ENCODE data around the gene PARD3.

The PARD3 gene

GRCh38 chr10:34178756-34179155 lies 636.3 kb downstream of the PARD3 start:
- Histone ChIP-seq H3K27me3 (ENCODE audit: control insufficient read depth in 1 of 2, insufficient read depth in 2 of 2, low read length in 2 of 2) (no peaks in the 10 kb centered on the region), H3K36me3 (ENCODE audit: insufficient read depth, low read length) (no peaks in the 10 kb centered on the region), H3K4me3 (ENCODE audit: low read depth in 1 of 2, low read length in 2 of 2) (no peak overlapping the region), H3K4me1 (ENCODE audit: insufficient read depth, low read length) (peaks cover 14% of the 10 kb centered on the region), H3K9ac (ENCODE audit: low read length) (no peak overlapping the region), H3K27ac (ENCODE audit: low read depth, low read length) (no peak overlapping the region), H3K9me3 (ENCODE audit: low read length) (no peaks in the 10 kb centered on the region)

- no peaks in the 10 kb centered on the region for H3K36me3 ChIP-seq (ENCODE audit: insufficient read depth, low read length)
- no peaks in the 10 kb centered on the region for H3K9me3 ChIP-seq (ENCODE audit: low read length)
- no peaks in the 10 kb centered on the region for H3K27me3 ChIP-seq (ENCODE audit: control insufficient read depth in 1 of 2, insufficient read depth in 2 of 2, low read length in 2 of 2)
- H3K9ac ChIP-seq (ENCODE audit: low read length), result no peak overlapping the region
- H3K4me1 ChIP-seq (ENCODE audit: insufficient read depth, low read length), result peaks cover 14% of the 10 kb centered on the region
- no peak overlapping the region for H3K4me3 ChIP-seq (ENCODE audit: low read depth in 1 of 2, low read length in 2 of 2)
- no peak overlapping the region for H3K27ac ChIP-seq (ENCODE audit: low read depth, low read length)
Measured at GRCh38 chr10:34178196-34178595, 636.9 kb downstream of the PARD3 start.

GRCh38 chr10:34177445-34177844 lies 637.7 kb downstream of the PARD3 start:
- H3K9ac ChIP-seq (ENCODE audit: low read length), result no peak overlapping the region
- no peak overlapping the region for H3K4me3 ChIP-seq (ENCODE audit: low read depth in 1 of 2, low read length in 2 of 2)
- H3K4me1 ChIP-seq (ENCODE audit: insufficient read depth, low read length), result peaks cover 10% of the 10 kb centered on the region
- H3K27me3 ChIP-seq (ENCODE audit: control insufficient read depth in 1 of 2, insufficient read depth in 2 of 2, low read length in 2 of 2), result no peaks in the 10 kb centered on the region
- H3K27ac ChIP-seq (ENCODE audit: low read depth, low read length), result no peak overlapping the region
- H3K9me3 ChIP-seq (ENCODE audit: low read length), result no peaks in the 10 kb centered on the region
- H3K36me3 ChIP-seq (ENCODE audit: insufficient read depth, low read length), result no peaks in the 10 kb centered on the region

GRCh38 chr10:34176351-34176750 lies 638.7 kb downstream of the PARD3 start:
- H3K9ac ChIP-seq (ENCODE audit: low read length), result no peak overlapping the region
- H3K4me1 ChIP-seq (ENCODE audit: insufficient read depth, low read length), result peaks cover under 1% of the 10 kb centered on the region
- H3K36me3 ChIP-seq (ENCODE audit: insufficient read depth, low read length), result no peaks in the 10 kb centered on the region
- H3K9me3 ChIP-seq (ENCODE audit: low read length), result no peaks in the 10 kb centered on the region
- no peak overlapping the region for H3K4me3 ChIP-seq (ENCODE audit: low read depth in 1 of 2, low read length in 2 of 2)
- no peaks in the 10 kb centered on the region for H3K27me3 ChIP-seq (ENCODE audit: control insufficient read depth in 1 of 2, insufficient read depth in 2 of 2, low read length in 2 of 2)
- no peak overlapping the region for H3K27ac ChIP-seq (ENCODE audit: low read depth, low read length)

- Histone ChIP-seq H3K27me3 (ENCODE audit: control insufficient read depth in 1 of 2, insufficient read depth in 2 of 2, low read length in 2 of 2) (no peaks in the 10 kb centered on the region), H3K9ac (ENCODE audit: low read length) (no peak overlapping the region), H3K4me1 (ENCODE audit: insufficient read depth, low read length) (no peaks in the 10 kb centered on the region), H3K36me3 (ENCODE audit: insufficient read depth, low read length) (no peaks in the 10 kb centered on the region), H3K9me3 (ENCODE audit: low read length) (no peaks in the 10 kb centered on the region), H3K4me3 (ENCODE audit: low read depth in 1 of 2, low read length in 2 of 2) (no peak overlapping the region), H3K27ac (ENCODE audit: low read depth, low read length) (no peak overlapping the region)
Measured at GRCh38 chr10:34175121-34175520, 640.0 kb downstream of the PARD3 start.

GRCh38 chr10:34172936-34173533 lies 642.1 kb downstream of the PARD3 start:
- no peak overlapping the region for H3K9ac ChIP-seq (ENCODE audit: low read length)
- no peaks in the 10 kb centered on the region for H3K27me3 ChIP-seq (ENCODE audit: control insufficient read depth in 1 of 2, insufficient read depth in 2 of 2, low read length in 2 of 2)
- H3K9me3 ChIP-seq (ENCODE audit: low read length), result no peaks in the 10 kb centered on the region
- H3K4me1 ChIP-seq (ENCODE audit: insufficient read depth, low read length), result no peaks in the 10 kb centered on the region
- no peak overlapping the region for H3K4me3 ChIP-seq (ENCODE audit: low read depth in 1 of 2, low read length in 2 of 2)
- H3K27ac ChIP-seq (ENCODE audit: low read depth, low read length), result no peak overlapping the region
- H3K36me3 ChIP-seq (ENCODE audit: insufficient read depth, low read length), result no peaks in the 10 kb centered on the region

GRCh38 chr10:34171957-34172527 lies 643.1 kb downstream of the PARD3 start:
- Histone ChIP-seq H3K4me3 (ENCODE audit: low read depth in 1 of 2, low read length in 2 of 2) (no peak overlapping the region), H3K27me3 (ENCODE audit: control insufficient read depth in 1 of 2, insufficient read depth in 2 of 2, low read length in 2 of 2) (no peaks in the 10 kb centered on the region), H3K27ac (ENCODE audit: low read depth, low read length) (no peak overlapping the region), H3K9me3 (ENCODE audit: low read length) (no peaks in the 10 kb centered on the region), H3K36me3 (ENCODE audit: insufficient read depth, low read length) (no peaks in the 10 kb centered on the region), H3K4me1 (ENCODE audit: insufficient read depth, low read length) (no peaks in the 10 kb centered on the region), H3K9ac (ENCODE audit: low read length) (no peak overlapping the region)

GRCh38 chr10:34169677-34170076 lies 645.4 kb downstream of the PARD3 start:
- Histone ChIP-seq H3K4me3 (ENCODE audit: low read depth in 1 of 2, low read length in 2 of 2) (no peak overlapping the region), H3K9ac (ENCODE audit: low read length) (no peak overlapping the region), H3K27ac (ENCODE audit: low read depth, low read length) (no peak overlapping the region), H3K9me3 (ENCODE audit: low read length) (no peaks in the 10 kb centered on the region), H3K4me1 (ENCODE audit: insufficient read depth, low read length) (no peaks in the 10 kb centered on the region), H3K36me3 (ENCODE audit: insufficient read depth, low read length) (no peaks in the 10 kb centered on the region), H3K27me3 (ENCODE audit: control insufficient read depth in 1 of 2, insufficient read depth in 2 of 2, low read length in 2 of 2) (no peaks in the 10 kb centered on the region)

GRCh38 chr10:34169131-34169530 lies 646.0 kb downstream of the PARD3 start:
- no peaks in the 10 kb centered on the region for H3K36me3 ChIP-seq (ENCODE audit: insufficient read depth, low read length)
- no peak overlapping the region for H3K27ac ChIP-seq (ENCODE audit: low read depth, low read length)
- H3K27me3 ChIP-seq (ENCODE audit: control insufficient read depth in 1 of 2, insufficient read depth in 2 of 2, low read length in 2 of 2), result no peaks in the 10 kb centered on the region
- no peak overlapping the region for H3K4me3 ChIP-seq (ENCODE audit: low read depth in 1 of 2, low read length in 2 of 2)
- no peak overlapping the region for H3K9ac ChIP-seq (ENCODE audit: low read length)
- no peaks in the 10 kb centered on the region for H3K4me1 ChIP-seq (ENCODE audit: insufficient read depth, low read length)
- H3K9me3 ChIP-seq (ENCODE audit: low read length), result no peaks in the 10 kb centered on the region

GRCh38 chr10:34168439-34168838 lies 646.7 kb downstream of the PARD3 start:
- H3K4me1 ChIP-seq (ENCODE audit: insufficient read depth, low read length), result no peaks in the 10 kb centered on the region
- no peaks in the 10 kb centered on the region for H3K9me3 ChIP-seq (ENCODE audit: low read length)
- H3K27ac ChIP-seq (ENCODE audit: low read depth, low read length), result no peak overlapping the region
- no peaks in the 10 kb centered on the region for H3K27me3 ChIP-seq (ENCODE audit: control insufficient read depth in 1 of 2, insufficient read depth in 2 of 2, low read length in 2 of 2)
- no peak overlapping the region for H3K9ac ChIP-seq (ENCODE audit: low read length)
- no peaks in the 10 kb centered on the region for H3K36me3 ChIP-seq (ENCODE audit: insufficient read depth, low read length)
- no peak overlapping the region for H3K4me3 ChIP-seq (ENCODE audit: low read depth in 1 of 2, low read length in 2 of 2)

- H3K9ac ChIP-seq (ENCODE audit: low read length), result no peak overlapping the region
- no peaks in the 10 kb centered on the region for H3K9me3 ChIP-seq (ENCODE audit: low read length)
- H3K27me3 ChIP-seq (ENCODE audit: control insufficient read depth in 1 of 2, insufficient read depth in 2 of 2, low read length in 2 of 2), result no peaks in the 10 kb centered on the region
- H3K27ac ChIP-seq (ENCODE audit: low read depth, low read length), result no peak overlapping the region
- no peaks in the 10 kb centered on the region for H3K4me1 ChIP-seq (ENCODE audit: insufficient read depth, low read length)
- H3K36me3 ChIP-seq (ENCODE audit: insufficient read depth, low read length), result no peaks in the 10 kb centered on the region
- H3K4me3 ChIP-seq (ENCODE audit: low read depth in 1 of 2, low read length in 2 of 2), result no peak overlapping the region
Measured at GRCh38 chr10:34166823-34167222, 648.3 kb downstream of the PARD3 start.

- Histone ChIP-seq H3K9me3 (ENCODE audit: low read length) (no peaks in the 10 kb centered on the region), H3K27ac (ENCODE audit: low read depth, low read length) (no peak overlapping the region), H3K36me3 (ENCODE audit: insufficient read depth, low read length) (no peaks in the 10 kb centered on the region), H3K27me3 (ENCODE audit: control insufficient read depth in 1 of 2, insufficient read depth in 2 of 2, low read length in 2 of 2) (no peaks in the 10 kb centered on the region), H3K9ac (ENCODE audit: low read length) (no peak overlapping the region), H3K4me3 (ENCODE audit: low read depth in 1 of 2, low read length in 2 of 2) (no peak overlapping the region), H3K4me1 (ENCODE audit: insufficient read depth, low read length) (no peaks in the 10 kb centered on the region)
Measured at GRCh38 chr10:34166354-34166753, 648.7 kb downstream of the PARD3 start.

Data from muscle layer of colon (tissue), 2 donors.